Activated B cell treated with CpG ODN at 0.5 μM for 24 hours (primary cell): ENCODE measurements around the gene ESR2. TPM values are rescaled to one million over a fixed set of nuclear protein-coding genes. Genes with fewer than 3 reads are reported as not detected.

ENCODE experiments used
- ATAC-seq: fragments of 200-7000 bp; cut with Tn5 transposase; one replicate; pipeline ENCODE4 v1.10.0; 2021; ENCODE audit warnings: low read depth, mild to moderate bottlenecking, moderate library complexity
- CTCF ChIA-PET: fragments of 350-600 bp; sonication (Branson Sonifier 250); formaldehyde crosslinking; loops from one replicate; lab custom pipeline; 2021; ENCODE audit warnings: antibody characterized with exemption; lab: Charles Lee
- POLR2A ChIA-PET: fragments of 350-600 bp; sonication (Branson Sonifier 250); formaldehyde crosslinking; loops from one replicate; lab custom pipeline; 2021; ENCODE audit warnings: antibody characterized with exemption; lab: Charles Lee
- DNase-seq: peaks from one replicate; pipeline ENCODE4 v3.0.0; 2022
- H3K27ac Mint-ChIP-seq: one replicate; pipeline ENCODE4 v1.8.0; 2020; ENCODE audit warnings: mixed read lengths
- H3K27me3 Mint-ChIP-seq: one replicate; pipeline ENCODE4 v1.8.0; 2021; ENCODE audit warnings: mixed read lengths
- H3K36me3 Mint-ChIP-seq: one replicate; pipeline ENCODE4 v1.8.0; 2021; ENCODE audit warnings: low read depth, mixed read lengths
- H3K4me1 Mint-ChIP-seq: one replicate; pipeline ENCODE4 v1.8.0; 2021; ENCODE audit warnings: mixed read lengths
- H3K4me3 Mint-ChIP-seq: one replicate; pipeline ENCODE4 v1.8.0; 2020; ENCODE audit warnings: mild to moderate bottlenecking, mixed read lengths
- H3K9me3 Mint-ChIP-seq: one replicate; pipeline ENCODE4 v1.8.0; 2020; ENCODE audit warnings: mixed read lengths
- CTCF ChIP-seq: fragments of 200-600 bp; IDR thresholded peaks from one replicate; pipeline ENCODE4 v1.8.0; 2022; ENCODE audit warnings: antibody characterized with exemption, mild to moderate bottlenecking
- intact Hi-C: fragments of 100-400 bp; cut with micrococcal nuclease; formaldehyde crosslinking; loops from one replicate; pipeline ENCODE4 v1.15.1; 2024
- total RNA-seq: library from RNA; stranded (reverse); gene quantifications from 2 replicates; pipeline ENCODE4 v1.2.3, GENCODE V29; 2022

ESR2 gene
- total RNA-seq, 1 donor from 2014 or later, result 23.2 TPM

DNA sequence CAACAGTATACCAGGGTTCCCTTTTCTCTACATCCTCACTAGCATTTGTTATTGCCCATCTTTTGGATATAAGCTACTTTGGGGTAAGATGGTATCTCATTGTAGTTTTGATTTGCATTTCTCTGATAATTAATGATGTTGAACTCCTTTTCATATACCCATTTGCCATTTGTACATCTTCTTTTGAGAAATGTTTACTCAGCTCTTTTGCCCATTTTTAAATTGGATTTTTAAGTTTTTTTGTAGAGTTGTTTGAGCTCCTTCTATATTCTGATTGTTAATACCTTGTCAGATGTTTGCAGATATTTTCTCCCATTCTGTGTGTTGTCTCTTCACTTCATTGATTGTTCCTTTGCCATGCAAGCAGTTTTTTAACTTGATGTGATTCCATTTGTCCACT, 22.2 kb downstream of the ESR2 start:
- no peak for ATAC-seq
- POLR2A ChIA-PET, result interaction anchor here (0.7 kb wide), 1 partner anchor 25 kb away, joined by 5 read pairs; no protein-coding TSS in a partner anchor
- intact Hi-C loops, result no loop called here
- no peak for TF ChIP-seq CTCF
- CTCF ChIA-PET, result no interaction called here
- Mint-ChIP-seq H3K4me3 (no peak overlapping the region), H3K36me3 (peaks cover 14% of the 10 kb centered on the region), H3K27me3 (no peaks in the 10 kb centered on the region), H3K9me3 (no peaks in the 10 kb centered on the region), H3K4me1 (peaks cover 5% of the 10 kb centered on the region), H3K27ac (no peak overlapping the region)
- DNase-seq, result no peak

DNA sequence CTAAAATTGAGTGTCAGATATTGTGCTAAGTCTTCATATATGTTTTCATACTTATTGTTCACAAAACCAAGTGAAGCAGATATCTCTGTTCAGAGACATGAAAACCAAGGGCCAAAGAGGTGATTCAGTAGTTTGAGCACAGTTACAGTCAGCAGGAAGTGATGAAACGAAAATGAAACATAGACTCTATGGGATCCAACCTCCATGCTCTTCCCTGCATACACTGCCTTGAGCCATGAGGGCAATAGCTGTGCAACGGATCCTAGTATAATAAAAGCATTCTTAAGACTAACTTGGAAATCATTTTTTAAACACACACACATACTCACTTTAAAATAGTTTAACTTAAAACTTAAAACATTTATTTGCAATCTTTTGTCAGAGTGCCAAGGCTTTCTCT, 27.9 kb downstream of the ESR2 start:
- POLR2A ChIA-PET, result interaction anchor here (3.4 kb wide), 1 partner anchor 30 kb away, joined by 14 read pairs; no protein-coding TSS in a partner anchor
- no peaks in the 10 kb centered on the region for H3K27me3 Mint-ChIP-seq
- peaks cover 26% of the 10 kb centered on the region for H3K4me1 Mint-ChIP-seq
- DNase-seq, result no peak
- H3K36me3 Mint-ChIP-seq, result peaks cover 10% of the 10 kb centered on the region
- peak; percentile 61 for ATAC-seq
- intact Hi-C loops, result loop anchor here (2.0 kb wide), 1 partner anchor 15 kb away; no protein-coding TSS in a partner anchor
- CTCF ChIA-PET, result interaction anchor here (0.5 to 0.9 kb wide), 2 partner anchors 29 to 33 kb away, joined by 3 read pairs; no protein-coding TSS in a partner anchor
- H3K4me3 Mint-ChIP-seq, result no peak overlapping the region
- no peaks in the 10 kb centered on the region for H3K9me3 Mint-ChIP-seq
- no peak overlapping the region for H3K27ac Mint-ChIP-seq
- TF ChIP-seq CTCF, result no peak

DNA sequence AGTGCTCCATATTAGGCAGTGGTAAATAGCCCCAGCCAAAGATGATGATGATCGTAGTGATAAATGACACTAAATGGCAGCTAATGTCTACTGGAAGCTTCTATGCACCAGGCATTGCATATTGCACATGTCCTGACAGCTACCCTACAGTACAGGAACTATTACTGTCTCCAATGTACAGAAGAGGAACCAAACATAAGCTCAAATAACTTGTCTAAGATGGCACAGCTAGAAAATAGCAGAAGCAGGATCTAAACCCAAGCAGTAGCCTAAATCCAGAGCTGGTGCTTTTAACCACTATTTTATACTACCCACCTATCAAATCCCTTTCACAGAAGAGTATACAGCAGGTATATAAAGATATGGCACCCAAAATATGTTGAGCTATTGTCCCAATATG, 28.9 kb downstream of the ESR2 start:
- Mint-ChIP-seq H3K36me3 (peaks cover 12% of the 10 kb centered on the region), H3K4me3 (no peak overlapping the region), H3K27me3 (no peaks in the 10 kb centered on the region), H3K9me3 (no peaks in the 10 kb centered on the region), H3K27ac (no peak overlapping the region), H3K4me1 (peaks cover 26% of the 10 kb centered on the region)
- CTCF ChIA-PET, result interaction anchor here (0.9 kb wide), 1 partner anchor 30 kb away, joined by 3 read pairs; no protein-coding TSS in a partner anchor
- no peak for TF ChIP-seq CTCF
- intact Hi-C loops, result no loop called here
- POLR2A ChIA-PET, result interaction anchor here (0.9 to 3.4 kb wide), 2 partner anchors 29 to 73 kb away, joined by 3 to 14 read pairs; no protein-coding TSS in a partner anchor
- ATAC-seq (no peak), DNase-seq (no peak)

GRCh38 chr14:64260418-64260817, 33.8 kb downstream of the ESR2 start:
- CTCF ChIA-PET, result no interaction called here
- intact Hi-C loops, result no loop called here
- no peaks in the 10 kb centered on the region for H3K9me3 Mint-ChIP-seq
- H3K36me3 Mint-ChIP-seq, result peaks cover 24% of the 10 kb centered on the region
- ATAC-seq (no peak), DNase-seq (no peak)
- no peak overlapping the region for H3K27ac Mint-ChIP-seq
- H3K27me3 Mint-ChIP-seq, result no peaks in the 10 kb centered on the region
- POLR2A ChIA-PET, result no interaction called here
- no peak for TF ChIP-seq CTCF
- no peak overlapping the region for H3K4me3 Mint-ChIP-seq
- peaks cover 7% of the 10 kb centered on the region for H3K4me1 Mint-ChIP-seq

- H3K36me3 Mint-ChIP-seq, result peaks cover 26% of the 10 kb centered on the region
- H3K4me3 Mint-ChIP-seq, result no peak overlapping the region
- ChIA-PET CTCF (no interaction called here), POLR2A (no interaction called here)
- no peaks in the 10 kb centered on the region for H3K27me3 Mint-ChIP-seq
- intact Hi-C loops, result no loop called here
- H3K4me1 Mint-ChIP-seq, result no peaks in the 10 kb centered on the region
- ATAC-seq (no peak), DNase-seq (no peak)
- TF ChIP-seq CTCF, result no peak
- no peak overlapping the region for H3K27ac Mint-ChIP-seq
- H3K9me3 Mint-ChIP-seq, result no peaks in the 10 kb centered on the region
Observed at GRCh38 chr14:64255756-64256155, 38.4 kb downstream of the ESR2 start.
